IPS-NIHi11 (cell line): ENCODE measurements around the gene PSMD11.

Experiments
- DNase-seq: peaks from one replicate; pipeline ENCODE4 v3.0.0; 2012; ENCODE audit warnings: mixed read lengths, low spot score

Gene PSMD11

DNA sequence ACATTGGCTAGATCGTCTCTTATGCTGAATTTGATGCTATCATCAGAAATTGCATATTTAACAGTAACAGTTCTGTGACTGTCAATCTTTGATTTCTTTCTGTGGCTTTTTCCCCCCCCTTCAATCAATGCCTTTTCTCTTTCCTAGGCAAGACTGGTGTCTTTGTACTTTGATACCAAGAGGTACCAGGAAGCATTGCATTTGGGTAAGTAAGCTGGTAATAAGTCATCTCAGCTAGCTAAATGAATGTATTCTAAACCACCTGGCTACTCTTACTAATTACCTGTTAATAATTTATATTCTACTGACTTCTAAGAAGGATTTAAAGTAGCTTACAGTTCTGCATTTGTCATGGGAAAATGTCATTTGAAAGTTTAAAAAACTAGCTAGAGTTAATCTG, 20.1 kb downstream of the PSMD11 start:
- DNase-seq, result no peak

DNA sequence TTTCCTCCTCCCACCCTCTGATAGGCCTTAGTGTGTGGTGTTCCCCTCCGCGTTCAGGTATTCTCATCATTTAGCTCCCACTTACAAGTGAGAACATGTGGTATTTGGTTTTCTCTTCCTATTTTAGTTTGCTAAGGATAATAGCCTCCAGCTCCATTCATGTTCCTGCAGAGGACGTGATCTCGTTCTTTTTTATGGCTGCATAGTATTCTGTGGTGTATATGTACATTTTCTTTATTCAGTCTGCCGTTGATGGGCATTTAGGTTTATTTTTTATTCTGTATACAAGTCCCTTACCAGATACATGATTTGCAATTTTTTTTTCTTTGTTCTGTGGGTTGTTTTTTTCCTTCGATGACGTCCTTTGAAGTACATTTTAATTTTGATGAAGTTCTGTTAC, 23.6 kb downstream of the PSMD11 start:
- no peak for DNase-seq

DNA sequence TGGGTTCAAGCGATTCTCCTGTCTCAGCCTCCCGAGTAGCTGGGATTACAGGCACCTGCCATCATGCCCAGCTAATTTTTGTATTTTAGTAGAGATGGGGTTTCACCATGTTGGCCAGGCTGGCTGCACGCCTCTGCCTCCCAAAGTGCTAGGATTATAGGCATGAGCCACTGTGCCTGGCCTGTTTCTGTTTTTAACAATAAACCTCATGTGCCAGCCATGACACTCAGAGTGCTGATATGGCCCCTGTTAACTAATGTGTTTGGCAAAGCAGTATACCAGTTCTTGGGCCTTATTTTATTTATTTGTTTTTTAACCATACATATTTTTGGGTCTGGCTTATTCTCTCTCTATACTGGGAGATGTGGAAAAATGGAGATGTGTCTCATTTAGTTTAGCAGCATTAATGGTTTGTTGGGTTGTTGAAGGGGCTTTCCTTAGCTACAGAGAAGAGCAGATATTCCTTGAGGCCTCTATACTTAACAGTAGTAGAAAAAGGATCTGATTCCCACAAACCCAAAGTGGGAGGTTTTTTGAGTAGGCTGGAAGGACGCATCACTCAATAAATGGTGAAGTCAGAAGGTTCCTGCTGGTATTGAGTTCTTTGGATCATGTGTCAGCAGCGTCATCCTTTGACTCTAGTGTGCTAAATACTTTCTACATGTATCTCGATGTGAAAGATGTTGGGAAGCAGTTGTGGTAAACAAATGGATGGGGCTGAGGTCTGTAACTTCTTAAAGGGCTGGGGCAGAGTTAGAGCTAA, 26.3 kb downstream of the PSMD11 start:
- DNase-seq, result no peak

GRCh38 chr17:32471652-32472051, 27.3 kb downstream of the PSMD11 start:
- no peak for DNase-seq

DNA sequence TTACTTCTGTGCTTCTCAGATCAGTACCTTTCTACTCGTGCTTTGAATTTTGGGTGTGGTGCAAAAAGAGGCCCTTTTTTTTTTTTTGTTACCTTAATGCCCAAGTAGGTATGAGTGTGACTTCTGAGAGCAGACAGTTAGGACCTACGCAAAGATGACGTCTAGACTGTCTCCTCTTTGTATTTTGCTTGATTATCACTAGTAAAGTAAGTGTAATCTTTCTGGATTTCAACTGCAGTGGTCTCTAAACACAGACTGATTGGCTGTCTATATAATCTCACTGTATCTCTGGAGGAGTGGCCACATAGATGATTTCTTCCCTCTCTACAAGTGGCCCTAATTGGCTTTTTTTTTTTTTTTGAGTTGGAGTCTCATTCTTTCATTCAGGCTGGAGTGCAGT, 30.9 kb downstream of the PSMD11 start:
- DNase-seq, result no peak

- no peak for DNase-seq
These were observed 32.9 kb downstream of the PSMD11 start for GRCh38 chr17:32477220-32477619.

DNA sequence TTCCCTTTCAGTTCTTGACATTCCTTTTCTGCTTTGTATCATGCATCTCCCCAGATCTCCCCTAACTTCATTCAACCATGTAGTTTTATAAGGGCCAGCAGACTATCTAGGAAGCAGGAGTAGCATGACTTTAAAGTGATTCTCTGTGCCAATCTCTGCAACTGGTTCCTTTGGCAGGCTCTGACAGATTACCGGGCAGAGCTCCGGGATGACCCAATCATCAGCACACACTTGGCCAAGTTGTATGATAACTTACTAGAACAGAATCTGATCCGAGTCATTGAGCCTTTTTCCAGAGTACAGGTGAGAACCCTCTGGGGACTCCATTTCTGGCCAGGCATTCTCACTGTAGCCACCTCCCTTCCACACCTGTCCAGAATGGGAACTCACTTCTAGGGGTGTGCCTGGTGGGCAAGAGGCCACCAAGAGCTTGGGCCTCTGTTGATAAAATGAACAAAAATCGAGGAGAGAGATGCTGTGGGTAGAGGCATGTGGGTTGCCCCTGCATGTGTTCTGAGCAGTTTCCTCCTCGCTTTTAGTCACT, 34.8 kb downstream of the PSMD11 start:
- DNase-seq, result no peak

DNA sequence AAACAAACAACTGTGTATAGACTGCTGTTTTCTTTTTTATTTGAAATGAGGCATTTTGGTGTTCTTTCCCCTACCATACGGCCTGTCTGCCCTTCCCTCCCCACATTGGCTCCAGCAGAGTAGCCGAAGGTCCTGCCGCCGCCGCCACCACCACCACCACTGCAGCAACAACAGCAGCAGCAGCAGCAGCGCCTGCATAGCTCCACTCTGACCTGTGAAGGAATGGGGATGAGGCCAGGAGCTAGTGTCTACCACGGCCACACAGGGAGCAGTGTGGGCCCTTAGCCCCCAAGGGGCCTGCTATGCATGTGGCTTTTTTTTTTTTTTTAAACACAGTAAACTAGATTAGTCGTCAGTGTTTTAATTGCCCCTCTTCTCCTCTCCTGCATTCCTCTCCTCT, 36.9 kb downstream of the PSMD11 start:
- no peak for DNase-seq

DNA sequence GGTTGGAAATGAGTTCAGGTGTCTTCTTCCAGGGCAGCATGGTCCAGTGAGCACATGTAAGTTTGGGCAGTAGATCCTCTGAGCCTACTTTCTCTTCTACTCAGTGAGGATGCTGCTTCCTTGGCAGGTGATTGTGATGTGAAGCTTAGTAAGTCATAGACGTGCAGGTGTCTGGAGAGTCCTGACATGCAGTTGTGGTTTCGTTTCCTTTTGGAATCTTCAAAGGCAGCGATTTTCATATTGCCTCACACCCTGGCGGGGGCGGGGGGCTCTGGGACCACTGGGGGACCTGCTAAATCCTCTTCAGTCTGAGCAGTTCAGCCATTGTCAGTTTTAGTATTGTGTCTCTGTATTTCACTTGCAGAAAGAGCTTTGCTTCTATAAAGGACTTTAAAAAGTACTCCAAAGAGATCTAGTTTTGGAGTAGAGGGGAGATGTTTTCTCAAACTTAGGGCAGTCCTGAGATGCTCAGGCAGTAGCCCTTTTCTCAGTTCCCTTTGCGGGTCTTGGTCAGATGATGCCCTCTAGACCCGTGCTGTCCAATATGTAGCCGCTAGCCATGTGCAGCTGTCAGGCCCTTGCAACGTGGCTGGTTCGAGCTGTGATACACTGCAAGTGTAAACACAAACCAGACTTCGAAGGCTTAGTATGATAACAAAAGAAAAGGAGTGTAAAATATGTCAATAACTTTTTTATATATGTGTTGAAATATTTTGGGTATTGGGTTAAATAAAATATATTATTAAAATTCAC, 38.4 kb downstream of the PSMD11 start:
- no peak for DNase-seq

DNA sequence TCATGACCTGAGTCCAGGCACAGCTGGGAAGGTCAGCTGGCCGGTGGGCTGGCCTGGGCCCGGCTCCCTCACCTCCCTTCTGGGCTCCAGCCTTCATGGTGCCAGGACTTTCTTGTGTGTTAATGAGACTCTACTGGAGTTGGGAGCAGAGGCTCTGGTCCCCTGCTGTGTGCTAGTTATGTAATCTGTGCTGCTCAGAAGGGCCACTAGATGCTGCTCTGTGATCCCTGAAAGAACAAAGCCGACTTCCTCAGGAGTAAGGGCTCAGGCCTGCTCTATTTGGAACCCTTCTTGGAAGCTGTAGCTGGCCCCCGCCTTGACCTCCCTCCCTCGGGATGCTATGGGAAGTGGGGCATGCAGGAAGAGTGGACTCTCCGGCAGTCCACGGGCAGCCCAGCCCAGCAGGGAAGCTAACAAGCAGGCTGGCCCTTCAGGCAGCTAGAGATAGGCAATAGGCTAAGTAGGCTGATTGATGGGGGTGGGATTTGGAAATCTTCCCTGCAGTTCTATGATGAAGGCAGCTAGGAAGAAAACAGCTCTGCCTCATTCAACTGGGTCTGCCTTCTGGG, 39.2 kb downstream of the PSMD11 start:
- DNase-seq, result peak; percentile 80

- no peak for DNase-seq
These were observed 39.7 kb downstream of the PSMD11 start for GRCh38 chr17:32484041-32484461.

DNA sequence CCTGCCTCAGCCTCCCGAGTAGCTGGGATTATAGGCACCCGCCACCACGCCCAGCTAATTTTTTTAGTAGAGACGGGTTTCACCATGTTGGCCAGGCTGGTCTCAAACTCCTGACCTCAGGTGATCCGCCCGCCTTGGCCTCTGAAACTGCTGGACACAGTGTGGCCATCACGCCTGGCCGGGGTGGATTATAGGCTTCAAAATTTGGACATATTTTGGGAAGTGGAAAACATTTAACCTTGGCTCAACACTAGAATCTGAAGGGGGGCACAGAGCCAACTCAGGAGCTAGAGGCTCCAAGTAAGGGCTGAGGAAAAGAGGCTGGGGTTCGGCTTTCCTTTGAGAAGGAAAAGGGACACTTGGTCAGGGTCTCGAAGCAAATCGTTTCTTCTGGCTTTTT, 40.3 kb downstream of the PSMD11 start:
- no peak for DNase-seq

DNA sequence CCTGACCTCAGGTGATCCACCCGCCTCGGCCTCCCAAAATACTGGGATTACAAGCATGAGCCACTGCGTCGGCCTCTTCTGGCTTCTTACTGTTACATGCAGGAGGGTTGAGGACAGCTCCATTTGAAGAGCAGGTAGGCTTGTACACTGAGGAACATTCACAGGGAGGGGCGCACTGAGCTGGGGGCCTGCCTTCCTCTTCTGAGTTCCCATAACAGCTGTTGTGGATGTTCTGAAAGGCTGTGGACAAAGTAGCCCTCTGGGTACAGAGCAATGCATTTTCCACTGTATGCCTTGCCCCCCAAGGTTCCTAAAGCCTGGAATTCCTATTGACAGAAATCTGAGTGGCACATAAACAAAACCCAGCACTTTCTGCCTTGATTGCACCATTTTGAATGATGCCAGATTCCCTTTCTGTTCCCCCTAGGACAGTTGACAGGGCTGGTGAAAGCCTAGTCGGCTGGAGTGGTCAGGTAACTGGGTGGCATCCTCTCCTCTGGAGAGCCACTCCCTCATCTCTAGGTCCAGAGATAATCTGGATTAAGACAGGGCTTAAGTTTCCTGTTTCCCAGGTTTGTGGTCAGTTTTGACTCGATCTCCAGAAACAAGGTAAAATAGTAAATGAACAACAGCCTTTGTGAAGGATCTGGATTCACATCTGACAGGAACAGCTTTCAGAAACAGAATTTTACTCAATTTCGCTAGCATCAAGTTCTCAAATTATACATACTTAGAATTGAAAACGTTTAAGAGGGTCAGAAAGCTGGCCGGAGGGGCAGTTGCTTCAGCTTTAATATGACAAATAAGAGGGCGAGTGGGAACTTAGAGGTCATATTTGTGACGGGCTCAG, 41.2 kb downstream of the PSMD11 start:
- DNase-seq, result no peak

GRCh38 chr17:32486111-32486700, 41.9 kb downstream of the PSMD11 start:
- peak; percentile 92 for DNase-seq

DNA sequence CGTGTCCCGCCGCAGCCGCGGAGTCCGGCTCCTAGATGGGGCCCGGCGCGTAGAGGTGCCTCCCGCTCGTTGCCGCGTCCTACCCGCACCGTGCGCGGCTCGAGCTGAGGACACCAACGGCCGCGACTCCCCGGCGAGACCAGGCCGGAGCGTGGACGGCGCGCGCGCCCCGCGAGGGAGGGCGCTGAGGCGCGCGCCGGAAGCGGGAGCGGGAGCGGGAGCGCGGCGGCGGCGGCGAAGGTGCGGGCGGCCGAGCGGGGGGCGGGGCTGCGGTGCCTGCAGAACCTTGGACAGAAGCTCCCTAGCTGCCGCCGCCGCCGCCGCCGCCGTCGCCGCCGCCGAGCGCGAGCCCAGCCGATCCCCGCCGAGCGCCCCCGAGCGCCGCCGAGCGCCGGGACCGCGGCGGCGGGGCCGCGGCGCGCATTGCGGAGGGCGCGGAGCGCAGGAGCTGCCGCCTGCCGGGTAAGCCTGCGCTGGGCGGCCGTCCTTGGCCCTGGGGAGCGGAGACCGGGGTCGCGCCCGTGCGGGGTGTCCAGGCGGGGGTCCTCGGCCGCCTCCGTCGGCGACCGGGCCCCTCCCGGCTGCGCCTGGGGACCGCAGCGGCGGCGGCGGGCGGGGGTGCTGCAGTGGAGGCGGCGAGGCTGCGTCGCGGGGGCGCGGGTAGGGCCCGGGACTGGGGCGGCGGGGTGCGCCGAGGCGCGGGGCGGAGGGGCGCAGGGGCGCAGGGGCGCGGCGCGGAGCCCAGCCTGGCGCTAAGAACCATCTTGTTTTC, 42.6 kb downstream of the PSMD11 start, which contains the start of gene CDK5R1:
TSS of gene CDK5R1 (plus strand) at position 293 of the 772 bp plus-strand sequence. CDS start 628 bp downstream, outside the sequence.
- peak; percentile 91 for DNase-seq

GRCh38 chr17:32487473-32488176, 43.3 kb downstream of the PSMD11 start:
- peak; percentile 71 for DNase-seq

- no peak for DNase-seq
These were observed 43.9 kb downstream of the PSMD11 start for GRCh38 chr17:32488177-32488542.

DNA sequence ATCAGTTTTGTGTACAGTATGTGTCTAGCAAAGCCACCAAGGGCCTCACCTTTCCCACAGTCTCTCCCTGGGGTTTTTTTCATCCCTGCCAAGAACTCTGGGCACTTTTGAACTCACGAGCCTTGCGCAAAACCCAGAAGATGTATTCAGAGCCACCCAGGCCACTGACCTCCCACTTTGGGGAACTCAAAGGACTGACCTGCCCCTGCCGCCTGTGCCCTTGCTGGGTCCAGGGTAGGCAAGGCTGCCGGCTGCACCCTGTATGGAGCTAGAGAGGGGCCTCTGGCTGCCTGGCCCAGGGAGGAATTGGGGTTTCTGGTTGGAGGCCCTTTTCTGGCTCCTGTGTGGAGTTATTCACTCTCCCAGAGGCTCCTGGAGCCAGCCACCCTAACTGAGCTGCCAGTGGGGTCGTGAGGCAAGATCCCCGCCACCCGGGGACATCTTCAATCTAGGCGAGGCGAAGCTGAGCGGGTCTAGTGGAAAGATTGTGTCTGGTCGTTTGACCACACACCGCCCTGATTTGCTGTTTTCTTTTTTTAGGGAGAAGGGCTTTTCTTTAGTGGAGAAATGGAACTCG, 44.4 kb downstream of the PSMD11 start:
- no peak for DNase-seq

GRCh38 chr17:32489320-32490100, 45.2 kb downstream of the PSMD11 start:
- no peak for DNase-seq
